Osteoblast (primary cell): ENCODE results near the gene HK3. TPM values are rescaled to one million over a fixed set of nuclear protein-coding genes. Genes with fewer than 3 reads are reported as not detected.

Source experiments
- DNase-seq: peaks from one replicate; pipeline ENCODE4 v3.0.0; 2011; ENCODE audit warnings: low spot score, mixed read lengths; ENCODE audit not compliant: insufficient read length; ENCODE audit errors: missing footprints
- H2AFZ ChIP-seq: 2 replicates; pipeline ENCODE4 v1.6.0; 2011; ENCODE audit warnings: mild to moderate bottlenecking, low read length
- H3K27ac ChIP-seq: 2 replicates; pipeline ENCODE4 v1.5.1; 2011; ENCODE audit warnings: mild to moderate bottlenecking, low read depth, low read length, moderate library complexity
- H3K27me3 ChIP-seq: 2 replicates; pipeline ENCODE4 v1.6.0; 2012; ENCODE audit warnings: mild to moderate bottlenecking, control low read depth, inconsistent platforms, low read length, moderate library complexity; ENCODE audit not compliant: insufficient read depth
- H3K36me3 ChIP-seq: 2 replicates; pipeline ENCODE4 v1.5.1; 2011; ENCODE audit warnings: mild to moderate bottlenecking, low read length, control low read depth, moderate library complexity; ENCODE audit not compliant: insufficient read depth
- H3K4me1 ChIP-seq: 2 replicates; pipeline ENCODE4 v1.5.1; 2011; ENCODE audit warnings: mild to moderate bottlenecking, low read length, control low read depth, moderate library complexity; ENCODE audit not compliant: insufficient read depth
- H3K4me2 ChIP-seq: 2 replicates; pipeline ENCODE4 v1.6.0; 2011; ENCODE audit warnings: mild to moderate bottlenecking, low read length; ENCODE audit not compliant: insufficient read depth
- H3K4me3 ChIP-seq: fragments of 200-600 bp; sonication (generic); 3 replicates; pipeline ENCODE4 v1.5.1; 2012; ENCODE audit warnings: mild to moderate bottlenecking, low read length, inconsistent platforms; ENCODE audit not compliant: insufficient read depth
- H3K79me2 ChIP-seq: 2 replicates; pipeline ENCODE4 v1.6.0; 2012; ENCODE audit warnings: mild to moderate bottlenecking, low read length, control low read depth, inconsistent platforms; ENCODE audit not compliant: insufficient read depth
- H3K9me3 ChIP-seq: 2 replicates; pipeline ENCODE4 v1.5.1; 2011; ENCODE audit warnings: low read depth, low read length, control low read depth
- H4K20me1 ChIP-seq: 2 replicates; pipeline ENCODE4 v1.6.0; 2012; ENCODE audit warnings: mild to moderate bottlenecking, low read length, control low read depth; ENCODE audit not compliant: insufficient read depth
- CTCF ChIP-seq: IDR thresholded peaks from 2 replicates; pipeline ENCODE4 v1.5.1; 2011; ENCODE audit warnings: mild to moderate bottlenecking, low read depth, low read length, moderate library complexity; ENCODE audit errors: extremely low read depth
- total RNA-seq: library from RNA; depleted of rRNA; stranded (reverse); fragments of >200 nt; gene quantifications from 2 replicates; pipeline ENCODE4 v1.2.3, GENCODE V29; 2012

Gene HK3
- total RNA-seq, 1 donor: 1.8 TPM

GRCh38 chr5:176890455-176891330 is 8.5 kb downstream of the HK3 start:
- no peak overlapping the region for H3K4me2 ChIP-seq
- DNase-seq: no peak
- H3K9me3 ChIP-seq: no peaks in the 10 kb centered on the region
- peaks cover 5% of the 10 kb centered on the region for H3K27me3 ChIP-seq
- TF ChIP-seq CTCF: no peak
- no peaks in the 10 kb centered on the region for H3K36me3 ChIP-seq
- H2AFZ ChIP-seq: no peak overlapping the region
- H3K27ac ChIP-seq: no peak overlapping the region
- no peak overlapping the region for H3K4me3 ChIP-seq
- H3K4me1 ChIP-seq: no peaks in the 10 kb centered on the region
- H4K20me1 ChIP-seq: no peaks in the 10 kb centered on the region
- H3K79me2 ChIP-seq: no peaks in the 10 kb centered on the region

- peak; percentile 54 for DNase-seq
- H3K9me3 ChIP-seq: no peaks in the 10 kb centered on the region
- H3K27ac ChIP-seq: no peak overlapping the region
- no peak overlapping the region for H3K4me3 ChIP-seq
- H3K4me2 ChIP-seq: no peak overlapping the region
- no peak overlapping the region for H2AFZ ChIP-seq
- no peaks in the 10 kb centered on the region for H3K79me2 ChIP-seq
- no peaks in the 10 kb centered on the region for H3K36me3 ChIP-seq
- H4K20me1 ChIP-seq: no peaks in the 10 kb centered on the region
- H3K4me1 ChIP-seq: no peaks in the 10 kb centered on the region
- no peak for TF ChIP-seq CTCF
- peaks cover 5% of the 10 kb centered on the region for H3K27me3 ChIP-seq
Observed at GRCh38 chr5:176889321-176890280, 9.5 kb downstream of the HK3 start.

- Histone ChIP-seq H3K79me2 (no peaks in the 10 kb centered on the region), H3K4me1 (no peaks in the 10 kb centered on the region), H3K36me3 (no peaks in the 10 kb centered on the region), H4K20me1 (no peaks in the 10 kb centered on the region), H3K27me3 (peaks cover 5% of the 10 kb centered on the region), H3K4me3 (no peak overlapping the region), H3K4me2 (no peak overlapping the region), H2AFZ (no peak overlapping the region), H3K9me3 (no peaks in the 10 kb centered on the region), H3K27ac (no peak overlapping the region)
- no peak for TF ChIP-seq CTCF
- DNase-seq: peak; percentile 47
Observed at GRCh38 chr5:176888865-176889165, 10.3 kb downstream of the HK3 start.
